ENCODE results near the gene ZNF574. TPM values are rescaled to one million over a fixed set of nuclear protein-coding genes. Genes with fewer than 3 reads are reported as not detected.

Gene ZNF574
- total and polyA plus RNA-seq, 2 of the 8 experiments (the other 6 are each of a cell fraction or from before 2014, with no cell fraction given) = 27.0 to 38.8 TPM

- no peak for TF ChIP-seq SIRT6 (IDR thresholded peaks at IDR 0.05; ENCODE audit: low read length)
- TF ChIP-seq SP2 (IDR thresholded peaks at IDR 0.05; ENCODE audit: low read length) = no peak
- TF ChIP-seq JUN (IDR thresholded peaks at IDR 0.05; ENCODE audit: low read depth, low read length) = no peak
- no peak for TF ChIP-seq POLR2AphosphoS5 (IDR thresholded peaks at IDR 0.05; ENCODE audit: low read depth, low read length)
- no peak for TF ChIP-seq BACH1 (IDR thresholded peaks at IDR 0.05; ENCODE audit: low read length)
- TF ChIP-seq GTF2F1 (IDR thresholded peaks at IDR 0.05; ENCODE audit: borderline replicate concordance, low read depth, low read length) = no peak
- TF ChIP-seq JUND (IDR thresholded peaks at IDR 0.05; ENCODE audit: low read length) = no peak
- no peak for TF ChIP-seq ATF3 (IDR thresholded peaks at IDR 0.05; ENCODE audit: insufficient read depth, low read depth, low read length)
- TF ChIP-seq HDAC2 (IDR thresholded peaks at IDR 0.05; ENCODE audit: borderline replicate concordance in 1 of 2, low read depth in 2 of 2, low read length in 2 of 2) = no peak
- TF ChIP-seq YY1 (IDR thresholded peaks at IDR 0.05; ENCODE audit: low read depth, low read length) = no peak
- no peak for TF ChIP-seq GABPA (IDR thresholded peaks at IDR 0.05; ENCODE audit: borderline replicate concordance, insufficient read depth, low read length)
- TF ChIP-seq PHF8 (conservative IDR thresholded peaks at IDR 0.05; ENCODE audit: low read depth, low read length) = no peak
- no peak overlapping the region for H2BK120ac ChIP-seq (replicated peaks; ENCODE audit: low read depth, low read length)
- H3K23ac ChIP-seq (ENCODE audit: insufficient read length) = no peak overlapping the region
- 86% methylated on average over 6 of the region's 6 CpGs; no CpG with 5 or more reads in 1 of the 2 experiments for WGBS, 2 experiments (ENCODE audit: extremely low coverage in 1 of 2, insufficient coverage in 1 of 2, insufficient read length in 1 of 2, insufficient replicate concordance in 2 of 2, low coverage in 1 of 2, low lambda C conversion rate in 2 of 2, missing lambda C conversion rate in 1 of 2)
- H3K79me2 ChIP-seq (ENCODE audit: control insufficient read depth in 1 of 2, insufficient read depth in 2 of 2, low read length in 2 of 2) = no peaks in the 10 kb centered on the region
- H3K27ac ChIP-seq (ENCODE audit: low read depth, low read length) = no peak overlapping the region
- no peak overlapping the region for H2AK5ac ChIP-seq (ENCODE audit: low read depth, low read length)
- CTCF ChIA-PET (ENCODE audit: partially characterized antibody) = interaction anchor here (0.6 to 3.8 kb wide), 10 partner anchors 11 to 131 kb away, joined by 3 to 42 read pairs (median 4); partner anchors contain the start of gene POU2F2
- peaks cover 0 to 17% (median 5%) of the 10 kb centered on the region in 4 experiments; a peak in 6 of 7 replicates for H3K4me1 ChIP-seq (replicated peaks in 1 of 4; ENCODE audit: control insufficient read depth in 3 of 4, insufficient read depth in 4 of 4, low read length in 3 of 4)
- no peak for DNase-seq (ENCODE audit: low read depth in 1 of 2, low spot score in 2 of 2)
- no peak overlapping the region for H2BK12ac ChIP-seq (ENCODE audit: low read depth, low read length)
- no peak overlapping the region for H4K5ac ChIP-seq (ENCODE audit: insufficient read length, low read depth, low read length)
- H3K9me3 ChIP-seq (ENCODE audit: insufficient read depth in 2 of 2, low read depth in 1 of 2, low read length in 1 of 2) = no peaks in the 10 kb centered on the region
- no peak overlapping the region for H4K8ac ChIP-seq (ENCODE audit: extremely low read depth, insufficient read depth, low read length)
- H3K4me3 ChIP-seq (ENCODE audit: extremely low read depth in 1 of 4, insufficient read depth in 2 of 4, low read depth in 3 of 4, low read length in 4 of 4) = no peak overlapping the region
- H2BK15ac ChIP-seq (ENCODE audit: low read length) = no peak overlapping the region
- H3K4ac ChIP-seq (replicated peaks; ENCODE audit: insufficient read length, low read depth, low read length) = no peak overlapping the region
- H4K91ac ChIP-seq (replicated peaks; ENCODE audit: insufficient read length, low read length) = no peak overlapping the region
- POLR2A ChIA-PET (ENCODE audit: partially characterized antibody) = interaction anchor here (0.8 to 1.6 kb wide), 3 partner anchors 11 to 20 kb away, joined by 3 to 10 read pairs (median 3); no protein-coding TSS in a partner anchor
- no peaks in the 10 kb centered on the region for H3K36me3 ChIP-seq (ENCODE audit: control insufficient read depth in 2 of 4, insufficient read depth in 4 of 4, low read length in 3 of 4)
- H4K20me1 ChIP-seq (replicated peaks in 1 of 2; ENCODE audit: control insufficient read depth in 1 of 2, insufficient read depth in 2 of 2, low read length in 2 of 2) = peaks cover 0 to 1% of the 10 kb centered on the region in 2 experiments
- H3K4me2 ChIP-seq (ENCODE audit: insufficient read depth in 1 of 2, low read depth in 2 of 2, low read length in 2 of 2) = no peak overlapping the region
- no peak overlapping the region for H3K18ac ChIP-seq (ENCODE audit: extremely low read depth, low read length)
- H3K56ac ChIP-seq (replicated peaks; ENCODE audit: insufficient read length, low read depth, low read length) = no peak overlapping the region
- H3K27me3 ChIP-seq (replicated peaks in 1 of 4; ENCODE audit: control insufficient read depth in 3 of 4, extremely low read depth in 1 of 4, insufficient read depth in 3 of 4, low read length in 3 of 4) = peaks cover 0 to 5% (median 2%) of the 10 kb centered on the region in 4 experiments; a peak in 3 of 7 replicates
- no peak overlapping the region for H2BK5ac ChIP-seq (ENCODE audit: low read depth, low read length)
- H3K23me2 ChIP-seq (ENCODE audit: low read depth, low read length) = peaks cover 2% of the 10 kb centered on the region; the same call in 1 of the 2 replicates
- H3K14ac ChIP-seq (ENCODE audit: insufficient read length) = no peak overlapping the region
- no peak overlapping the region for H2AFZ ChIP-seq (ENCODE audit: low read length)
- H3K9ac ChIP-seq (replicated peaks in 1 of 4; ENCODE audit: extremely low read depth in 1 of 4, low read depth in 3 of 4, low read length in 3 of 4) = no peak overlapping the region
- no peak overlapping the region for H2BK20ac ChIP-seq (ENCODE audit: low read length)
- no peaks in the 10 kb centered on the region for H3K79me1 ChIP-seq (ENCODE audit: low read depth, low read length)
- FAIRE-seq = no peak
These were observed 22.8 kb downstream of the ZNF574 start for GRCh38 chr19:42098781-42099180.
